Fibroblast of lung (primary cell): Measurements from ENCODE around the gene PILRA. TPM values are rescaled to one million over a fixed set of nuclear protein-coding genes. Genes with fewer than 3 reads are reported as not detected.

Source experiments
- DNase-seq, 2 donors: peaks; one replicate each; pipeline versions ENCODE4 v3.0.0 to v3.0.0-alpha.2; 2010; ENCODE audit warnings: low read depth in 2 of 2
- H2AFZ ChIP-seq: 2 replicates; pipeline ENCODE4 v1.5.1; 2012; ENCODE audit warnings: low read length, control low read depth, inconsistent platforms
- H3K27ac ChIP-seq: 2 replicates; pipeline ENCODE4 v1.5.1; 2011; ENCODE audit warnings: low read length, control low read depth; ENCODE audit not compliant: insufficient read depth
- H3K27me3 ChIP-seq: 2 replicates; pipeline ENCODE4 v1.5.1; 2011; ENCODE audit warnings: mild to moderate bottlenecking, low read length; ENCODE audit not compliant: control insufficient read depth, insufficient read depth
- H3K36me3 ChIP-seq: 2 replicates; pipeline ENCODE4 v1.5.1; 2011; ENCODE audit warnings: low read length; ENCODE audit not compliant: control insufficient read depth, insufficient read depth
- H3K4me1 ChIP-seq: 2 replicates; pipeline ENCODE4 v1.5.1; 2011; ENCODE audit warnings: low read length; ENCODE audit not compliant: control insufficient read depth, insufficient read depth; ENCODE audit errors: extremely low read depth
- H3K4me2 ChIP-seq: 2 replicates; pipeline ENCODE4 v1.5.1; 2011; ENCODE audit warnings: low read length, control low read depth; ENCODE audit not compliant: insufficient read depth; ENCODE audit errors: extremely low read depth
- H3K4me3 ChIP-seq, 4 experiments: fragments of 200-600 bp in 1 of 4; sonication (generic) in 1 of 4; replicated peaks in 1 of 4; 2 replicates each; pipeline ENCODE4 v1.5.1; 2011 to 2016; ENCODE audit warnings: low read length in 4 of 4, low read depth in 3 of 4, mild to moderate bottlenecking in 3 of 4, control low read depth in 2 of 4, inconsistent platforms in 1 of 4, mixed read lengths in 1 of 4; ENCODE audit not compliant: insufficient read depth in 1 of 4; ENCODE audit errors: control extremely low read depth in 1 of 4
- H3K79me2 ChIP-seq: 2 replicates; pipeline ENCODE4 v1.5.1; 2012; ENCODE audit warnings: mild to moderate bottlenecking, low read length, inconsistent platforms; ENCODE audit not compliant: control insufficient read depth, insufficient read depth
- H3K9ac ChIP-seq: 2 replicates; pipeline ENCODE4 v1.5.1; 2011; ENCODE audit warnings: mild to moderate bottlenecking, low read length, control low read depth; ENCODE audit not compliant: insufficient read depth
- H3K9me3 ChIP-seq: 2 replicates; pipeline ENCODE4 v1.5.1; 2012; ENCODE audit warnings: low read depth, low read length; ENCODE audit not compliant: control insufficient read depth, insufficient read depth
- H4K20me1 ChIP-seq: 2 replicates; pipeline ENCODE4 v1.5.1; 2011; ENCODE audit warnings: low read length; ENCODE audit not compliant: control insufficient read depth, insufficient read depth; ENCODE audit errors: extremely low read depth
- EZH2 ChIP-seq: IDR thresholded peaks from 2 replicates; pipeline ENCODE4 v1.5.1; 2012; ENCODE audit warnings: low read length, control low read depth, mild to moderate bottlenecking; ENCODE audit errors: missing control alignments
- polyA plus RNA-seq, 2 donors: library from polyadenylated mRNA; depleted of rRNA in 1 of 2; stranded (reverse) in 1 of 2; unstranded in 1 of 2; fragments of >200 nt; gene quantifications; 2 replicates each; pipeline ENCODE4 v1.2.1, GENCODE V29; 2011 to 2012; ENCODE audit warnings: missing spikeins in 1 of 2
- total RNA-seq: library from RNA; depleted of rRNA; stranded (reverse); fragments of >200 nt; gene quantifications from 2 replicates; pipeline ENCODE4 v1.2.1, GENCODE V29; 2014
- TF ChIP-seq, protein P1 (sequence below), 2 donors: IDR thresholded peaks in 1 of 2; conservative IDR thresholded peaks in 1 of 2; 1 replicate in 1 of 2; 2 replicates in 1 of 2; pipeline ENCODE4 v1.5.1; 2011 to 2012; ENCODE audit warnings: low read length in 2 of 2, control low read depth in 1 of 2, inconsistent platforms in 1 of 2, low read depth in 1 of 2, mild to moderate bottlenecking in 1 of 2

Gene PILRA
- total and polyA plus RNA-seq, 2 donors (not counting 1 experiment from before 2014, with no cell fraction given) = 0.15 to 0.33 TPM

DNA sequence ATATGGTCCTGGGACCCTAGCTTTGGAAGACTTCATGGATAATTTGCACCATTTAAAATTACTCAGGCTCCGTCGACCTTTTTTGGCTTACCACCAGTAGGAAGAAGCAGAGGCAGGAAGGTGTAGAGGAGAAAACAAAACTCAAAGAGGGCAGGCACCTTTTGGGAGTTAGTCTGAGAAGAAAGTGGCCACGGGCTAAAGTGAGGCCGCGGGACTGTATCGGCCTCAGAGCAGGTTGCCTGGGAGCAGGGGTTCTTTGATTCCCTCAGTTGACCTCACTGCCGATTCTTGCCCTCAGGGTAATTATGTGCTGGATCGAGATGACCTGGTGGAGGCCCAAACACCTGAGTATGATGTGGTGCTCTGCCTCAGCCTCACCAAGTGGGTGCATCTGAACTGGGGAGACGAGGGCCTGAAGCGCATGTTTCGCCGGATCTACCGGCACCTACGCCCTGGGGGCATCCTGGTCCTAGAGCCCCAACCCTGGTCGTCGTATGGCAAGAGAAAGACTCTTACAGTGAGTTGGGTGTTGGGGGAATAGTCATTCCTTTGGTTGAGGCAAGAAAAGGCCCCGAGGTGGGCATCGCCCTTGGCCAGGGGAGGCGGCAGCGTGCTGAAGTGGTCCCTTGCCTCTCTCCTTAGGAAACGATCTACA is 59.5 kb downstream of the PILRA start:
- DNase-seq = no peak
- TF ChIP-seq, protein P1, sequence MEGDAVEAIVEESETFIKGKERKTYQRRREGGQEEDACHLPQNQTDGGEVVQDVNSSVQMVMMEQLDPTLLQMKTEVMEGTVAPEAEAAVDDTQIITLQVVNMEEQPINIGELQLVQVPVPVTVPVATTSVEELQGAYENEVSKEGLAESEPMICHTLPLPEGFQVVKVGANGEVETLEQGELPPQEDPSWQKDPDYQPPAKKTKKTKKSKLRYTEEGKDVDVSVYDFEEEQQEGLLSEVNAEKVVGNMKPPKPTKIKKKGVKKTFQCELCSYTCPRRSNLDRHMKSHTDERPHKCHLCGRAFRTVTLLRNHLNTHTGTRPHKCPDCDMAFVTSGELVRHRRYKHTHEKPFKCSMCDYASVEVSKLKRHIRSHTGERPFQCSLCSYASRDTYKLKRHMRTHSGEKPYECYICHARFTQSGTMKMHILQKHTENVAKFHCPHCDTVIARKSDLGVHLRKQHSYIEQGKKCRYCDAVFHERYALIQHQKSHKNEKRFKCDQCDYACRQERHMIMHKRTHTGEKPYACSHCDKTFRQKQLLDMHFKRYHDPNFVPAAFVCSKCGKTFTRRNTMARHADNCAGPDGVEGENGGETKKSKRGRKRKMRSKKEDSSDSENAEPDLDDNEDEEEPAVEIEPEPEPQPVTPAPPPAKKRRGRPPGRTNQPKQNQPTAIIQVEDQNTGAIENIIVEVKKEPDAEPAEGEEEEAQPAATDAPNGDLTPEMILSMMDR (conservative IDR thresholded peaks at IDR 0.05 in 1 of 2, IDR thresholded peaks at IDR 0.05 in 1 of 2; ENCODE audit: low read depth in 1 of 2, low read length in 2 of 2) = no peak
- TF ChIP-seq EZH2 = no peak
- H3K9me3 ChIP-seq = no peaks in the 10 kb centered on the region
- H3K9ac ChIP-seq = no peak overlapping the region
- no peak overlapping the region for H2AFZ ChIP-seq
- H3K27me3 ChIP-seq = no peaks in the 10 kb centered on the region
- H4K20me1 ChIP-seq = no peaks in the 10 kb centered on the region
- peaks cover 51% of the 10 kb centered on the region for H3K79me2 ChIP-seq
- H3K4me2 ChIP-seq = no peak overlapping the region
- H3K27ac ChIP-seq = no peak overlapping the region
- peaks cover 15% of the 10 kb centered on the region for H3K36me3 ChIP-seq
- peak overlapping the region in 1 of 4 experiments; percentile 14 for H3K4me3 ChIP-seq
- peaks cover 6% of the 10 kb centered on the region for H3K4me1 ChIP-seq

DNA sequence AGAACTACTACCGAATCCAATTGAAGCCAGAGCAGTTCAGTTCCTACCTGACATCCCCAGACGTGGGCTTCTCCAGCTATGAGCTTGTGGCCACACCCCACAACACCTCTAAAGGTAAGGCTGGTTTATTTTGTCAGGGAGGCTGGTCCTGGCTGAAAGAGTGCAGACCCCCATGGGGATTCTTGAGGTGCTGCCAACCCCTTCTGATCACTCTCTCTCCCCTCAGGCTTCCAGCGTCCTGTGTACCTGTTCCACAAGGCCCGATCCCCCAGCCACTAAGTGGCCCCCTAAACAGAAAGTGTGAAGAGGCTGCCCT is 59.9 kb downstream of the PILRA start:
- no peak overlapping the region for H3K4me2 ChIP-seq
- peaks cover 51% of the 10 kb centered on the region for H3K79me2 ChIP-seq
- H3K27me3 ChIP-seq = no peaks in the 10 kb centered on the region
- H3K4me3 ChIP-seq = no peak overlapping the region
- TF ChIP-seq EZH2 = no peak
- TF ChIP-seq, protein P1 (conservative IDR thresholded peaks at IDR 0.05 in 1 of 2, IDR thresholded peaks at IDR 0.05 in 1 of 2; ENCODE audit: low read depth in 1 of 2, low read length in 2 of 2) = no peak
- DNase-seq = no peak
- no peak overlapping the region for H3K27ac ChIP-seq
- no peak overlapping the region for H2AFZ ChIP-seq
- H3K9me3 ChIP-seq = no peaks in the 10 kb centered on the region
- peaks cover 6% of the 10 kb centered on the region for H3K4me1 ChIP-seq
- no peak overlapping the region for H3K9ac ChIP-seq
- H4K20me1 ChIP-seq = no peaks in the 10 kb centered on the region
- peaks cover 15% of the 10 kb centered on the region for H3K36me3 ChIP-seq

DNA sequence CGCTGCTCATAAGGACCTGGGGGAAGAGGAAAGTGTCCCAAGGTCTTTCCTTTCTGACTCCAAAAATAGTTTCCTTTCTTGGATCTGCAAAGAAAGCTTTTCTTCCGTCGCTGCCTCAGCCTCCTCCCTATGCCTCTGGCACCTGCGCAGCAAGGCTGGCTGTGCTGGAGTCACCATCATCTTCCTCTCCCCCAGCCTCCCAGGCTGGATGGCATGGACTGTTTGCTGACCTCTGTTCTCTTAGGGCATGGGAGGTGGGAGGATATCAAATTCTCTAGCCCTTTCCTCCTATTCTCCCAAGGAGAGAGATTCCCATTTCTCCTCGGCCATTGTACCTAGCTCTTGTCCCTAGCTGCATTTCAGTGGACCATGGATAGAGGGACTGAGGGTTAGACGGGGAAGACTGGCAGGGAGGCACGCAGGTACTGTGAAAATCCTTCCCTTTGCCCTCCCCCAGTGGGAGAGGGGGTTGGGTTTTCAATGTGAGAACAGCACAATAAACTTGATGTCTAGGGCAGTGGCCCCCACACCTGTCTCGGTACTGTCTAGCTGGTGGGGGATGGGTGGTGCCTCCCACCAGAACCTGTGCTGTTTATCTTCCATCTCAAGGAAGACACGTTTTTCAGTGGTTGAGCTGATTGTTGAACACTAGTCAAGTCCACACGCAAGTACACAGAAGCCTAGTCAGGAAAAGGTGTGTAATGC is 60.5 kb downstream of the PILRA start:
- H3K4me3 ChIP-seq = no peak overlapping the region
- H3K9ac ChIP-seq = no peak overlapping the region
- H3K27me3 ChIP-seq = no peaks in the 10 kb centered on the region
- peaks cover 6% of the 10 kb centered on the region for H3K4me1 ChIP-seq
- no peak for TF ChIP-seq EZH2
- TF ChIP-seq, protein P1 (conservative IDR thresholded peaks at IDR 0.05 in 1 of 2, IDR thresholded peaks at IDR 0.05 in 1 of 2; ENCODE audit: low read depth in 1 of 2, low read length in 2 of 2) = no peak
- no peaks in the 10 kb centered on the region for H4K20me1 ChIP-seq
- H3K79me2 ChIP-seq = peaks cover 51% of the 10 kb centered on the region
- H2AFZ ChIP-seq = no peak overlapping the region
- no peak overlapping the region for H3K27ac ChIP-seq
- H3K36me3 ChIP-seq = peaks cover 15% of the 10 kb centered on the region
- no peak for DNase-seq
- H3K9me3 ChIP-seq = no peaks in the 10 kb centered on the region
- no peak overlapping the region for H3K4me2 ChIP-seq
